ENCODE measurements around the gene TMEM41B. TPM values are rescaled to one million over a fixed set of nuclear protein-coding genes. Genes with fewer than 3 reads are reported as not detected.

TMEM41B gene
- polyA plus RNA-seq, 3 donors: 5.5 to 11.3 (median 5.9) TPM

GRCh38 chr11:9280655-9281301 lies 33.6 kb downstream of the TMEM41B start:
- no peak overlapping the region for H3K4me3 ChIP-seq (replicated peaks in 1 of 3; ENCODE audit: low read depth in 2 of 3, low read length in 3 of 3)
- no peak overlapping the region for H3K9ac ChIP-seq (ENCODE audit: insufficient read depth, low read length, poor library complexity, severe bottlenecking)

GRCh38 chr11:9277176-9277575 lies 37.2 kb downstream of the TMEM41B start:
- Histone ChIP-seq H4K20me1 (ENCODE audit: insufficient read depth, low read length) (no peaks in the 10 kb centered on the region), H3K4me3 (replicated peaks in 1 of 3; ENCODE audit: low read depth in 2 of 3, low read length in 3 of 3) (no peak overlapping the region), H3K4me2 (replicated peaks; ENCODE audit: extremely low read depth, low read length, poor library complexity, severe bottlenecking) (no peak overlapping the region), H3K4me1 (ENCODE audit: control insufficient read depth in 1 of 2, insufficient read depth in 2 of 2, low read length in 2 of 2) (peaks cover 24 to 30% of the 10 kb centered on the region in 2 donors), H3K27me3 (ENCODE audit: control insufficient read depth in 2 of 2, insufficient read depth in 2 of 2, low read length in 2 of 2) (no peaks in the 10 kb centered on the region), H3K79me2 (ENCODE audit: insufficient read depth, low read length) (no peaks in the 10 kb centered on the region), H2AFZ (ENCODE audit: insufficient read depth, low read depth, low read length, poor library complexity, severe bottlenecking) (no peak overlapping the region), H3K36me3 (replicated peaks in 1 of 2; ENCODE audit: control insufficient read depth in 1 of 2, insufficient read depth in 2 of 2, low read length in 2 of 2) (peaks cover 0 to 4% of the 10 kb centered on the region in 2 donors), H3K9ac (ENCODE audit: insufficient read depth, low read length, poor library complexity, severe bottlenecking) (no peak overlapping the region), H3K9me3 (replicated peaks in 1 of 2; ENCODE audit: control insufficient read depth in 1 of 2, insufficient read depth in 1 of 2, low read length in 2 of 2) (no peaks in the 10 kb centered on the region), H3K27ac (ENCODE audit: low read depth in 1 of 2, low read length in 2 of 2) (no peak overlapping the region)
- peaks cover 31% of the 10 kb centered on the region for H3K4me1 Mint-ChIP-seq
- peaks cover 4 to 12% of the 10 kb centered on the region in 2 donors for H3K36me3 Mint-ChIP-seq
- H3K9me3 Mint-ChIP-seq: no peaks in the 10 kb centered on the region
- peaks cover 0 to under 1% (median 0%) of the 10 kb centered on the region in 3 donors for H3K27me3 Mint-ChIP-seq (ENCODE audit: low read depth in 3 of 3)
- peak overlapping the region in 5 of 7 donors; percentile 7 to 85 (median 23) for H3K27ac Mint-ChIP-seq
- no peak for DNase-seq
- no peak overlapping the region for H3K4me3 Mint-ChIP-seq
- intact Hi-C loops (cut with micrococcal nuclease): no loop called here
- TF ChIP-seq CTCF (IDR thresholded peaks at IDR 0.05): no peak
- 86% methylated on average over 4 of the region's 8 CpGs for whole genome bisulfite sequencing (ENCODE audit: insufficient coverage)

More at GRCh38 chr11:9280655-9281301, 33.6 kb downstream of the TMEM41B start:
- intact Hi-C loops (cut with micrococcal nuclease): no loop called here
- no peak overlapping the region for H2AFZ ChIP-seq (ENCODE audit: insufficient read depth, low read depth, low read length, poor library complexity, severe bottlenecking)
- H3K4me3 Mint-ChIP-seq: no peak overlapping the region
- H3K9me3 ChIP-seq (replicated peaks in 1 of 2; ENCODE audit: control insufficient read depth in 1 of 2, insufficient read depth in 1 of 2, low read length in 2 of 2): no peaks in the 10 kb centered on the region
- H3K27ac ChIP-seq (ENCODE audit: low read depth in 1 of 2, low read length in 2 of 2): peak overlapping the region in 1 of 2 donors; percentile 14
- no peaks in the 10 kb centered on the region for H3K27me3 ChIP-seq (ENCODE audit: control insufficient read depth in 2 of 2, insufficient read depth in 2 of 2, low read length in 2 of 2)
- TF ChIP-seq CTCF (IDR thresholded peaks at IDR 0.05): no peak
- H3K79me2 ChIP-seq (ENCODE audit: insufficient read depth, low read length): no peaks in the 10 kb centered on the region
- peaks cover 4 to 7% of the 10 kb centered on the region in 2 donors for H3K4me1 ChIP-seq (ENCODE audit: control insufficient read depth in 1 of 2, insufficient read depth in 2 of 2, low read length in 2 of 2)
- no peak overlapping the region for H3K4me2 ChIP-seq (replicated peaks; ENCODE audit: extremely low read depth, low read length, poor library complexity, severe bottlenecking)
- no peaks in the 10 kb centered on the region for H4K20me1 ChIP-seq (ENCODE audit: insufficient read depth, low read length)
- H3K27me3 Mint-ChIP-seq (ENCODE audit: low read depth in 3 of 3): peaks cover 0 to 1% (median 0%) of the 10 kb centered on the region in 3 donors
- peaks cover 21 to 33% of the 10 kb centered on the region in 2 donors for H3K36me3 Mint-ChIP-seq
- peak overlapping the region in 4 of 7 donors; percentile 37 to 74 (median 53) for H3K27ac Mint-ChIP-seq
- 0% methylated on average over 2 of the region's 4 CpGs for WGBS (ENCODE audit: insufficient coverage)
- H3K36me3 ChIP-seq (replicated peaks in 1 of 2; ENCODE audit: control insufficient read depth in 1 of 2, insufficient read depth in 2 of 2, low read length in 2 of 2): peaks cover 4 to 14% of the 10 kb centered on the region in 2 donors
- peaks cover 8% of the 10 kb centered on the region for H3K4me1 Mint-ChIP-seq
- no peaks in the 10 kb centered on the region for H3K9me3 Mint-ChIP-seq
- peak in 2 of 3 donors; percentile 8 to 24 for DNase-seq
